GM15510 (cell line): ENCODE data around the gene CACNA1G.

Experiments used
- POLR2A ChIP-seq: IDR thresholded peaks from 3 replicates; pipeline ENCODE4 v1.6.1; 2011; ENCODE audit warnings: borderline replicate concordance; ENCODE audit not compliant: insufficient read length; ENCODE audit errors: extremely low read depth

CACNA1G gene

GRCh38 chr17:50540560-50541401 is 19.7 kb upstream of the CACNA1G start:
- no peak for TF ChIP-seq POLR2A

DNA sequence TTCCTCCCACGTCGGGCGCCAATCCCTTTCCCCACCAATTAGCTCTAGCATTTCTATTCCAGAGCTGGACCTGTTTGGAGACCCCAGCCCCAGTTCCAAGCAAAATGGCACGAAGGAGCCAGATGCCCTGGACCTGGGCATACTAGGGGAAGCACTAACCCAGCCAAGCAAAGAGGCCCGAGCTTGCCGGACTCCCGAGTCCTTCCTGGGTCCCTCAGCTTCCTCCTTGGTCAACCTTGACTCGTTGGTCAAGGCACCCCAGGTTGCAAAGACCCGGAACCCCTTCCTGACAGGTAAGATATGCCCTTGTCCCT is 19.2 kb upstream of the CACNA1G start:
- TF ChIP-seq POLR2A: no peak

- peak; percentile 61 for TF ChIP-seq POLR2A
These were observed 18.5 kb upstream of the CACNA1G start for GRCh38 chr17:50541716-50542688.

- TF ChIP-seq POLR2A: no peak
These were observed 17.4 kb upstream of the CACNA1G start for GRCh38 chr17:50542795-50543774.

DNA sequence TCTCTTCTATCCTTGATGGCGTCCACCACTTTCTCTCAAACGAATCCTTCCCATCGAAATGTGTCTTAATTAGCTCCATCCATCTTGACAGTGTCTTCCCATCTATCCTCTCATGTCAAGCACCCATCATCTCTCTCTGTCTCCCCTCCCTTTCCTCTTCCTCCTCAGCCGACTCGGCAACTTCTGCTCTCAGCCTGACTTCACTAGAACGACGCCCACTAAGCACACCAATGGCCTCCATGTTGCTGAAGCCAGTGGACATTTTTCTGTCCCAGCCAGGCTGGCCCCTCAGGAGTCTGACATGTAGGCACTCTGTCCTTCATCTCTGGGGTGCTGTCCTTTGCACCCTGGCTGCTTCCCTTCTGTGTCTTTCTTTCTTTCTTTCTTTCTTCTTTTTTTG is 16.0 kb upstream of the CACNA1G start:
- no peak for TF ChIP-seq POLR2A

DNA sequence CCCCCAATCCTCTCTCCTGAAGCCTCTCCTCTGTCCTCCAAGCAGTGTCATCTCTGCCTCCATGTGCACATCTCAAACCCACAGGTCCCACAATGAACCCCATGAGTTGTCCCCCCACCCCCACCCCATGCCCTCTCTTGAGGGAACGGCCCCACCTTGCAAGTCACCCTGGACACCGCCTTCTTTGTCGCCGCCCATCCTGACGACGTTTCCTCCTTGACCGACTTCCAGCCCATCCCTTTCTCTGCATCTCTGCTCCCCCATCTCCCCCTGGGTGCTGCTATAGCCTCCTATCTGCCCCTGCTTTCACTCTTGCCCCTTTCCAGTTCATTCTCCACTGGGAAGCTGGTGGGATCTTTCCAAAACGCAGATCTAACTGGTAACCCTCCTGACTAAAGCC is 15.2 kb upstream of the CACNA1G start:
- no peak for TF ChIP-seq POLR2A

DNA sequence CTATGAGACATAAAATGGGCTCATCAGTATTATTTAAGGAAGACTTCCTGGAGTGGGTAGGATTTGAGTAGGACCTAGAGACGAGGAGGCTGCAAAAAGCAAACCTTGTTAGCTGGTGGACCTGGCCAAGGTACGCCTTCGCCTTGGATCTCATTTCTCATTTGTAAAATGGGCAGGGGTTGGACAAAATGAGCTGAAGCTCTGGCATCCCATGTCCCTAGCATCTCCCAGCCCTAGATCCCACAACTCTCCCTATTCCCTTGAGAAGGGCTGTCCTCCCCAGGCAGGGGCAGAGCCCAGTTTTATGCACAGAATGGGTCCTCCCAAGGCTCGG is 13.8 kb upstream of the CACNA1G start:
- no peak for TF ChIP-seq POLR2A

GRCh38 chr17:50547035-50547735 is 13.3 kb upstream of the CACNA1G start, which contains the start of gene SPATA20:
SPATA20 (plus strand) TSS chr17:50547174; CDS start chr17:50547209, 35 bp downstream.
- peak; percentile 92 for TF ChIP-seq POLR2A

DNA sequence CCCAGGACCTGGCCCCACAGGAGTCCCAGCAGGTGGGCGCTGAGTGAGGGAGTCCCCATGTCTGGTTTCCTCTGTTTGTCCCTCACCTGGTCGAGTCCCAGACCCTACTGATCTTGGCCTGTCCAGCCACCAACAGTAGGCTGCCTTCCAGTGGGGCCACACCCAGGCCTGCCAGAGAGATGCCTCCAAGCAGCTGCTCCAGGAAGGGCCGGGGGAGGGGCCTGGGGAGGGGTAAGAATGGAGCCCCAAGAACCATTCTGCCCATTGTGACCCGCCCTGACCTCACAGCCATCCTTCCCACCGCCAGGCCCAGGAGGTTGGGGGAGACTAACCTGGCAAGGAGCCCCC is 12.8 kb upstream of the CACNA1G start:
- no peak for TF ChIP-seq POLR2A

DNA sequence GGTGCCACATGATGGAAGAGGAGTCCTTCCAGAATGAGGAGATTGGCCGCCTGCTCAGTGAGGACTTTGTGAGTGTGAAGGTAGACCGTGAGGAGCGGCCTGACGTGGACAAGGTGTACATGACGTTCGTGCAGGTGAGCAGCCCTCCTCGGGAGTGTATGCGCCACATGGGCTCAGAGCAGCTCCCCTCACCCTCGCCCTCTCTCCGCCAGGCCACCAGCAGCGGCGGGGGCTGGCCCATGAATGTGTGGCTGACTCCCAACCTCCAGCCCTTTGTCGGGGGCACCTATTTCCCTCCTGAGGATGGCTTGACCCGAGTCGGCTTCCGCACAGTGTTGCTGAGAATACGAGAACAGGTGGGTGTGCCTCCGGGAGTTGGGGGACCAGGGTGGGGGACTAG is 11.7 kb upstream of the CACNA1G start:
- no peak for TF ChIP-seq POLR2A

- no peak for TF ChIP-seq POLR2A
These were observed 11.1 kb upstream of the CACNA1G start for GRCh38 chr17:50549256-50549941.

GRCh38 chr17:50549969-50550368 is 10.5 kb upstream of the CACNA1G start:
- no peak for TF ChIP-seq POLR2A

- no peak for TF ChIP-seq POLR2A
These were observed 9.7 kb upstream of the CACNA1G start for GRCh38 chr17:50550661-50551432.
